ENCODE results near the gene RSPO4.

The RSPO4 gene

DNA sequence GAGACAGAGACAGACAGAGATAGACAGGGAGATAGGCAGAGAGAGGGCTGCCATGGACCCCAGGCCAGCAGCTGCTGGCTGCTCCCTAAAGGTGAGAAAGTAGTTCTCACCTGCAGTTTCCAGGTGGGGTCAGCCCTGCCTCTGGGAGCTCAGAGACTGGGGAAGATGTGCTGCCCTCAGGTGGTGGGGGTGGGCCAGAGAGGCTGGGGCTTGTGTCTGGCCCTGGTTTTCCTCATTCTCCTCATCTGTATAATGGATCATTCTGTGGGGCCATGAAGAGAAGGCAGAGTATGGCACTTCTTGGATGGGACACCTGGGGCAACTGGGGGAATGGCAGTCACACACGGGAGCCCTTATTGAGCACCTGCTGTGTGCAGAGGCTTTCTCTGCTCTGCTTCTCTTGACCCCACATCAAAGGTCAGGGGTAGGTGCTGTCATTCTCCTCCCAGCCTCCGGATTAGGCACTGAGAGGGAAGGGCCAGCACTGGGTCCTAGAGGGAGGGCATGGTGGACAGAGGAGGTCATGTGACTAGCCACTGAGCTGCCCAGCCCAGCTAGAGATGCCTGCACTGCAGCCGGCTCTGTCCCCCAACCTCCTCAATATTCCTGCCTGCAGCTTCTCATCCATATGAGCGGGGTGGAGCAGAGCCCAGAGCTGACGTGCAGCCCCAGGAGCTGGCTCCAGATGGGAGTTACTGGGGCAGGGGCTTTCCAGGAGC is 90.1 kb downstream of the RSPO4 start:
- TF ChIP-seq, protein P1, sequence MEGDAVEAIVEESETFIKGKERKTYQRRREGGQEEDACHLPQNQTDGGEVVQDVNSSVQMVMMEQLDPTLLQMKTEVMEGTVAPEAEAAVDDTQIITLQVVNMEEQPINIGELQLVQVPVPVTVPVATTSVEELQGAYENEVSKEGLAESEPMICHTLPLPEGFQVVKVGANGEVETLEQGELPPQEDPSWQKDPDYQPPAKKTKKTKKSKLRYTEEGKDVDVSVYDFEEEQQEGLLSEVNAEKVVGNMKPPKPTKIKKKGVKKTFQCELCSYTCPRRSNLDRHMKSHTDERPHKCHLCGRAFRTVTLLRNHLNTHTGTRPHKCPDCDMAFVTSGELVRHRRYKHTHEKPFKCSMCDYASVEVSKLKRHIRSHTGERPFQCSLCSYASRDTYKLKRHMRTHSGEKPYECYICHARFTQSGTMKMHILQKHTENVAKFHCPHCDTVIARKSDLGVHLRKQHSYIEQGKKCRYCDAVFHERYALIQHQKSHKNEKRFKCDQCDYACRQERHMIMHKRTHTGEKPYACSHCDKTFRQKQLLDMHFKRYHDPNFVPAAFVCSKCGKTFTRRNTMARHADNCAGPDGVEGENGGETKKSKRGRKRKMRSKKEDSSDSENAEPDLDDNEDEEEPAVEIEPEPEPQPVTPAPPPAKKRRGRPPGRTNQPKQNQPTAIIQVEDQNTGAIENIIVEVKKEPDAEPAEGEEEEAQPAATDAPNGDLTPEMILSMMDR (IDR thresholded peaks at IDR 0.05), result no peak
- no peak for DNase-seq (ENCODE audit: low spot score)
- Histone ChIP-seq H3K4me3 (no peak overlapping the region), H3K27ac (peak overlapping the region; percentile 2 to 86)

DNA sequence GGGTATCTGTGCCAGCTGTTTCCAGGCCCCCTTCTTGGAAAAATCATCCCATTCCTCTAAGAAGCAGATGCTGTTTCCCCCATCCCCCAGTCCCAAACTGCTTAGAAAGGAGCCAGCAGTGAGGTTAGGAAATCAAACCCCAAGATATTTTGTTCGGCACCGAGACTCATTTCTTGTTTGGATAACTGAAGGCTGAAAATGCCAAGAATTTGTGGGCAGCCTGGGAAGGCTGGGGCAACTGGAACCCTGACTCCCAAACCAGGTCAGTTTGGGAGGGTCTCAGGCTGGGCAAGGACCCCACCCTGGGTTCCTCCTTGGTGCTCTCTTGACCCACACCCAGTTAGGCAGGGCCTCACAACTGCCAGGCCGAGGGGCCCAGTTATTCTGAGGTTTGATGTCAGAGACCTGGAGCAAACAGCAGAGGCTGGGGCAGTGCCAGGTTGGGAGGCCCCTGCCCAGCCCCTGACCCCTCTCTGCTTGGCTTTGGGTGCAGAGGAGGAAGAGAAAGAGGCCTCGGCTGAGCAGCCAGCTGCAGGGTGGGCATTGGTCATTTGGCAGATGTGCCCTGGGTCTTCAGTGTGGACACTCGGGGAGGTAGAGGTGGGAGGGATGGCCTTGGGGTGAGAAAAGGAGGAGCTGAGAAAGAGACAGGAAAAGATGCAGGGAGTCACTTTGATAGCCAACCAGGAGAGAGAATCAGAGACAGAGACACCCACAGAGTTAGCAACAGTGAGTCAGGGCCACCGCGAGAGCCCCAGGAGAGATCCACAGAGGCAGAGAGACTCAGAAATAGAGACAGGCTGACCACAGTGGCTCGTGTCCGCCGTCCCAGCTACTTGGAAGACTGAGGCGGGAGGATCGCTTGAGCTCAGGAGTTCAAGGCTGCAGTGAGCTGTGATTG is 91.0 kb downstream of the RSPO4 start:
- TF ChIP-seq, protein P1 (IDR thresholded peaks at IDR 0.05), result no peak
- H3K27ac ChIP-seq, result peak overlapping the region; percentile 62 to 86
- H3K4me3 ChIP-seq, result peak overlapping the region; percentile 49
- no peak for DNase-seq (ENCODE audit: low spot score)

DNA sequence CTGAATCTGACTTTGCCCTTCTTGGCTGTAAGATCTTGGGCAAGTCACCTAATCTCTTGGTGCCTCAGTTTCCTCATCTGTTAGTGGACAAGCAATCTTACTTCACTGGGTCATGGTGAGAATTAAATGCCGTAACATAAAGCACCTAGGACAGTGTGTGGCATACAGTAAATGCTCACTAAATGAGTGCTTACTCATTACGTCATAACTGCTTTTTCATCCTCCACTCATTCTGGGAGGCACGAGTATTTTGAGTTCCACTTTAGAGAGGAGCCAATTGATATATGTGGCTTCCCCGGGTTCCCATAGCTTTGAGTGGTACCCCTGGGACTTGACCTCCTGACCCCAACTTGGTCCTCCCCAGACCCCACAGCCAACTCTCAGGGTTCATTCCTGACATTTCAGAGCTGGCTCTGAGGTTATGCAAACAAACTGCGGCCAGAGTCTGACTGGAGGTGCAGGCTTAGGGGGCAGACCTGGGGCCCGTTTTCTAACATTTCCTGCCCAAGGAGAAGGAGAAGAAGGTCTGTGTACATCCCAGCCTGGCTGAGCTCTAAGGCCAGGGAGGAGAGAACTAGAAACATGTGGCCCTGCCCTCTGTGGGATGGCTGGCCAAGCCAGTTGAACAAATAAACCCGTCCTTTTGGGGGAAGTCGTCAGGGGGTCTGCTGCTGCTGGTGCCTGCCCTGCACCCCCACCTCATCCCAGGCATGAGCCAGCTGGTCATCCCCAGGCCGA is 91.8 kb downstream of the RSPO4 start:
- DNase-seq (ENCODE audit: low spot score), result no peak
- Histone ChIP-seq H3K4me3 (peak overlapping the region; percentile 49), H3K27ac (peak overlapping the region; percentile 62 to 86)
- TF ChIP-seq, protein P1 (IDR thresholded peaks at IDR 0.05), result no peak

DNA sequence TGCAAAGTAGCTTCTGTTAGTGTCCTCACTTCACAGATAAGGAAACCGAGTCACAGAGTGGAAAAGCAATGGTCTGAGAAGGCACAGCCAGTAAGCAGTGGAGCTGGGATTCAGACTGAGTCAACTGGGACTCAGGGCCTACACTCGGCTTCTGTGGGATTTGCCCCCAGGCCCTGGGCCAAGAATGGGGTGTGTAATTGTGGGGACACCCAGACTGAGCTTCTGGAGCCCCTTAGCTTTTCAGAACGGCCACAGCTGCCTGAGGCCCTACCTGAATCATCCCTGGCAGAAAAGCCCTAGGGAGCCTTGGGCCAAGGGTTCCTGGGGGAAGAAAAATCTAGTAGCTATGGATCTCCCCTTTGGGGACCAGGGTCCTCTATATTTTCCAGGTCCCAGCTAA is 92.5 kb downstream of the RSPO4 start:
- peak overlapping the region; percentile 62 to 86 for H3K27ac ChIP-seq
- H3K4me3 ChIP-seq, result no peak overlapping the region
- DNase-seq (ENCODE audit: low spot score), result no peak
- TF ChIP-seq, protein P1 (IDR thresholded peaks at IDR 0.05), result no peak
